Occipital lobe (tissue), 2 donors: Measurements from ENCODE around the gene TPRX2. TPM values are rescaled to one million over a fixed set of nuclear protein-coding genes. Genes with fewer than 3 reads are reported as not detected.
"Not testable (repeated sequence)": the region's sequence is repeated elsewhere in the genome, so short reads cannot be mapped to it uniquely, and the experiment has no call there.

ENCODE experiments used
- DNase-seq: peaks from one replicate; lab custom pipeline; 2025; lab: John Stamatoyannopoulos, UW
- total RNA-seq: library from RNA; depleted of rRNA; stranded (reverse); fragments of >200 nt; gene quantifications from one replicate; pipeline ENCODE4 v1.2.3, GENCODE V29; 2014

The TPRX2 gene, protein sequence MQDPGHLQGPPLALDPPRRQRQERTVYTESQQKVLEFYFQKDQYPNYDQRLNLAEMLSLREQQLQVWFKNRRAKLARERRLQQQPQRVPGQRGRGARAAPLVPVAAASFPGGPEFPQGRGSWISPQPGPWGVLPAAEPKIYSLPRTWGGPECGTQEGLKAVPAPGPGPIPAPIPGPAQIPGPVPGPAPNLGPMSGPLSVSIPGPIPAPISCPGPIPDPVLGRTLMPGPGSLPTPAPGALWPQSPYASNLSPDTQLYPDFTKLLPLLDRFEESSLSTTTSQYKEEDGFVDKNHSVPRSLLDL
- total RNA-seq = not detected

DNA sequence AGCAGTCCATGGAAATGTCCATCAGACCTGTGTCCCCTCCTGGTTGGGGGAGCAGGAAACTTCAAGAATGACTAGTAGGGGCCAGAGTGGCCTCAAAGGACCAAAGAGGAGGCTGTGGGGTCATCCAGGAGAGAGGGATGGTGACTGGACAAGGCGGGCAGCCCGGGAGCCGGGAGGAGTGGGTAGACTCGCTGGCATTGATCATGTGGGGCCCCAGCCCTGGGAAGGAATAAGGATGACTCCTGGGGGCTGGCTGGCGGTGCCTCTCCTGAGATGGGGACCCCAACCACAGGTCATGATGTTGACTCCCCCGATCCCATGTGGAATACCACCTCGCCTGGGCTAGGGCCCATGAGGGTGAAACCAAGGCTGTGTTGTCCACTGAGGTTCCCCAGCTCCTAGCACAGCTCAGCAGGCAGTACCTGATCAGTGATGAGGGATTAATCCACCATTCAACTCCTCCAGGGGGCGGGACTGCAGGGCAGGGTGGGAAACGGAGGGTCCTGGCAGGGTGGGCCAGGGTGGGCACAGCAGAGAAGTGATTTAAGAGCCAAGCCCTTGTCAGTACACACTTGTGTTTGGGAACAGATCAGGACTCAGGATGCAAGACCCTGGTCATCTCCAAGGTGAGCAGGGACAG, at the start of gene TPRX2:
Gene TPRX2, plus strand, starts transcription at position 590 of the 640 bp plus-strand sequence. Its CDS starts 12 bp downstream, at position 602.
- DNase-seq = not testable (repeated sequence)

DNA sequence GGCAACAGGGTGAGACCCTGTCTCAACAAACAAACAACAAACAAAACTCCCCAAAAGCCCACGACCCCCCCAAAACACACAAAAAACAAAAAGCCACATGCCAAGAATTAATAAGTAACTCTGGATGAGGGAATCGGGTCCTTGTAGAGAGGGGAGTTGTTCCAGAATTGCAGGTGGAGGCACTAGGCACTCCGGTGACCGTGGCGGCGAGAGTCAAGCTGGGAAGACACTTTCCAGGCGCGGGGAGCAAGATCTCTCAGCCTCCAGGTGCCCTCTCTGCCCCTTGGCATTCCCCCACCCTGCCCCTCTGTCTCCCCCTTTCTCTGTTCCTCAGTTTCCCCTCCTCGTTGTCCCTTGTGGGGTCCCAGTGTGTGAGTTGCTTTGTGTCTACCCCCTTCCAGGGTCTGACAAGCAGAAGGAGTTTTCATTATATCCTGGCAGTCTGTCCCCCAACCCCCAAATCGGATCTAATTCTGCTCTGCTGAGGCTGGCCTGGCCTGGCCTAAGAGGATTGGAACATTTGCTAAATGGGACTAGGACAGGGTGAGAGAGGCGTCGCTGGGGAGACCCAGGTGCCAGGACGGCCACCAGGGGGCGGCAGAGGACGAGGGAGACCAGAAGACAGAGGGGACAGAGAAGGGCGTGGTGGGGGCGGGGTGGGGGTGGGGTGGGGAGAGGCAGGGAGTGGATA, 45.6 kb upstream of the TPRX2 start:
- DNase-seq = no peak

DNA sequence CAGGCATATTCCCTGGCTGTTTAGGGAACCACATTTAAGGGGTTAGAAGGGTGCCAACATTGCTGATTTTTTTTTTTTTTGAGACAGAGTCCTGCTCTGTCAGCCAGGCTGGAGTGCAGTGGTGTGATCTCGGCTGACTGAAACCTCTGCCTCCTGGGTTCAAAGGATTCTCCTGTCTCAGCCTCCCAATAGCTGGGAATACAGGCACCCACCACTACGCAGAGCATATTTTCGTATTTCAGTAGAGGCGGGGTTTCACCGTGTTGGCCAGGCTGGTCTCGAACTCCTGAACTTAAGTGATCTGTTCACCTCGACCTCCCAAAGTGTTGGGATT, 45.1 kb upstream of the TPRX2 start:
- no peak for DNase-seq

DNA sequence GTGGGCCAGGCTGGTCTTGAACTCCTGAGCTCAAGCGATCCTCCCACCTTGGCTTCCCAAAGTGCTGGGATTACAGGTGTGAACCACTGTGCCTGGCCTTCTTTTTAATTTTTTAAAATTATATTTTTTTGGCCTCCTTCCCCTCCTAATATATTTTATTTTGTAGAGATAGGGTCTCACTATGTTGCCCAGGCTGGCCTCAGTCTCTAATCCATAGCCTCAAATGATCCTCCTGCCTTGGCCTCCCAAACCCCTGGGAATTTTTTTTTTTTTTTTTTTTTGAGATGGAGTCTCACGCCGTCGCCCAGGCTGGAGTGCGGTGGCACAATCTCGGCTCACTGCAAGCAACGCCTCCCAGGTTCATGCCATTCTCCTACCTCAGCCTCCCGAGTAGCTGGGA, 42.8 kb upstream of the TPRX2 start:
- DNase-seq = not testable (repeated sequence)

- not testable (repeated sequence) for DNase-seq
These were observed 40.8 kb upstream of the TPRX2 start for GRCh38 chr19:47818221-47818620.

- no peak for DNase-seq
These were observed 39.2 kb upstream of the TPRX2 start for GRCh38 chr19:47819858-47820257.

- DNase-seq = no peak
These were observed 38.6 kb upstream of the TPRX2 start for GRCh38 chr19:47820410-47820809.

- no peak for DNase-seq
These were observed 37.5 kb upstream of the TPRX2 start, which contains the start of gene CRX for GRCh38 chr19:47821460-47822020. Gene CRX (plus strand): TSS chr19:47821937. CDS start chr19:47834444, 12,507 bp downstream.

DNA sequence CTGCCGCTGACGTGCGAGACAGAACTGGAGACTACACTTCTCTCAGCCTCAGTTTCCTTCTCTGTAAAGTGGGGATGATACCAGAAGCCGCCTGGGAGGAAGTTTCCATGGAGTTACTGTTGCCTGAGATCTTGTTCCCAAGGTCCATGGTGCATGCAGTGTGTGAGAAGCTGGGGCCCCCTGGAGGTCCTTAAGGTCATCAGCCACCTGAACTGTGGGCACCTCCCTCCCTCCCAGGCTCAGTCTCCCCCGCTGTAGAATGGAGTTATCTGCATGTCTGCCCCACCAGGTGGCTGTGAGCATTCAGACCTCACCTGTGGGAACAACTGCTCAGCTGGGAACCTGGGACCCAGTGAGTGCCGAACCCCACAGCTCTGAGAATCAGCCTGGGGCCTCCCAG, 34.6 kb upstream of the TPRX2 start:
- DNase-seq = no peak

- DNase-seq = no peak
These were observed 32.2 kb upstream of the TPRX2 start for GRCh38 chr19:47826800-47827199.

- no peak for DNase-seq
These were observed 26.3 kb upstream of the TPRX2 start for GRCh38 chr19:47832723-47833122.

DNA sequence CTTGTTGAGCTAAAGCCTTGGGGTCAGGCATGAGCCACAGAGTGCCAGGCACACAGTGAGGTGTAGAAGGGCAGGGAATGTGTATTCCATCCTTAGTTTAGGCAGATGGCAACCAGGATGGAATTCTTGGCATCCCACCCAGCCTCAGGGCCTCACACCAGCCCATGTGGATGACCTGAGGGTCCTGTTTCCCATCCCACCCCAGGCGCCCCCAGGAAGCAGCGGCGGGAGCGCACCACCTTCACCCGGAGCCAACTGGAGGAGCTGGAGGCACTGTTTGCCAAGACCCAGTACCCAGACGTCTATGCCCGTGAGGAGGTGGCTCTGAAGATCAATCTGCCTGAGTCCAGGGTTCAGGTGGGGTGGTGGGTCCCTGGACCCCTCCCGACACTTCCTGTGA, 23.0 kb upstream of the TPRX2 start:
- DNase-seq = no peak

DNA sequence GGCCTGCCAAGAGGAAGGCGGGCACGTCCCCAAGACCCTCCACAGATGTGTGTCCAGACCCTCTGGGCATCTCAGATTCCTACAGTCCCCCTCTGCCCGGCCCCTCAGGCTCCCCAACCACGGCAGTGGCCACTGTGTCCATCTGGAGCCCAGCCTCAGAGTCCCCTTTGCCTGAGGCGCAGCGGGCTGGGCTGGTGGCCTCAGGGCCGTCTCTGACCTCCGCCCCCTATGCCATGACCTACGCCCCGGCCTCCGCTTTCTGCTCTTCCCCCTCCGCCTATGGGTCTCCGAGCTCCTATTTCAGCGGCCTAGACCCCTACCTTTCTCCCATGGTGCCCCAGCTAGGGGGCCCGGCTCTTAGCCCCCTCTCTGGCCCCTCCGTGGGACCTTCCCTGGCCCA, 19.6 kb upstream of the TPRX2 start:
- DNase-seq = no peak

- DNase-seq = no peak
These were observed 19.1 kb upstream of the TPRX2 start for GRCh38 chr19:47839913-47840312.

GRCh38 chr19:47842941-47843340, 16.1 kb upstream of the TPRX2 start:
- DNase-seq = no peak

DNA sequence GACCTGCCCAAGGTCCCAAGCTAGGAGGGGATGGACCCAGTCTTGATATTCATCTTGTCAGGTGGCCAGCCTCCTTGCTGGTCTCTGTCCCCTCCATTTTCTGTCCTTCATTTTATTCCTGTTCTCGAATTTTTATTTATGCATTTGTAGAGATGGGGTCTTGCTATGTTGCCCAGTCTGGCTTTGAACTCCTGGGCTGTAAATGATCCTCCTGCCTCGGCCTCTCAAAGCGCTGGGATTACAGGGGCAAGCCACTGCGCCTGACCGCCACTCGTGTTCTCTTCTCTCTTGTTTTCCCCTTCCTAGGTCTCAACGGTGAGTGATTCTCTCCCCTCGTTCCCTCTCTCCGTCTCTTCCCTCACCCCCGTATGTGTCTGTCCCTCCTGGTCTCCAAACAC, 10.6 kb upstream of the TPRX2 start:
- DNase-seq = no peak

DNA sequence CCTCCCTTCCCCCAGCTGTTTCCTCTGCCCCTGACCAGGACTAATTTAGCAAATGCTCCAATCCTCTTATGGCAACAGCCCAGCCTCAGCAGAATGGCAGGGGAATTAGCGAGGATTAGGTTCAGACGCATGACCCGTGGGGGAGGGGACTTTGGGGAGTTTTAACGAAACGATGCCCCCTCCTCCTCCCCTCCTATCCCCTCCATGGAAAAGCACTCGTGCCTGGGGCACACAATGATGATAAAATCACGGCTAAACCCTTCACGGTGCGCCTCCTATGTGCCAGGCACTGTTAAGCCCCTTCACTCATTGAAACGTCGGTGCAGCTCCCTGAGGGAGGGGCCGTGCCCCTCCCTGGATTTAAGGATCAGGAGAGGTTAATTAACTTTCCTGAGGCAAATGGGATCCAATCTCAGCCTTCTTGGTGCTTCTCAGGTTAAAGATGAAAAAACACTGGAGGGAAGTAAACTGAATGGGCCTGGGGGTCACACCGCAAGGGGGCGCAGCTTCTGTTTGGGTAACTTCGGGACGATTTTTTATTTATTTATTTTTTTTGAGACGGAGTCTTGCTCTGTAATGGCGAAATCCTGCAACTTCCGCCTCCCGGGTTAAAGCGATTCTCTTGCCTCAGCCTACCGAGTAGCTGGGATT, 10.1 kb upstream of the TPRX2 start:
- no peak for DNase-seq

GRCh38 chr19:47853003-47853402, 6.0 kb upstream of the TPRX2 start:
- DNase-seq = no peak

DNA sequence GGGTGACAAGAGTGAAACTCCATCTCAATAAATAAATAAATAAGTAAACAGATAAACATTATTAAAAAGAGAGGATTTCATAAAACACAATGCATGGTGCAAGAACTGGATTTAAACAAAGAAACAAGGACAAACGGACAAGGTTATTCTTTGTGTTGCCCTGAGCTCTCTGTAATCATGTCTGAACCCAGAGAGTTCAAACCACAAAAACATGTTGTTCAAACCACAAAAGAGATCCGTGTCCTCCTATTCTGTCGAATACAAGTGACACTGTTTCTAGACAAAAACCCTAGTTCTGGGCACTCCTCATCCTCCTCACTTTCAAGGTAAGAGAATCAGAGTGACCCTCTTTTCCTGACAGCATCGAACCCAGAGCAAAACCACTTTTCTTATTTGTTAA, 4.6 kb upstream of the TPRX2 start:
- DNase-seq = no peak

DNA sequence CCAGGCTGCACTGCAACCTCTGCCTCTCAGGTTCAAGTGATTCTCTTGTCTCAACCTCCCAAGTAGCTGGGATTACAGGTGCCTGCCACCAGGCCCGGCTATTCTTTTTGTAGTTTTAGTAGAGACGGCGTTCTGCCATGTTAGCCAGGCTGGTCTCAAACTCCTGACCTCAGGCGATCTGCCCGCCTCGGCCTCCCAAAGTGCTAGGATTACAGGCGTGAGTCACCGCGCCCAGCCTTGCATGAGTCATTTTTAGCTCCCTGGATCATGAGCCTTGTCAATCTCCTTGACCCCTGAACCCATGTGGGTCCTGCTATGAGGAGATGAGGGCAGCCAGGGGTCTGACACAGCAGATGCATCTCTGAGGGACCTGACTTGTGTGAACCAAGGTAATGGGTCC, 804 bp upstream of the TPRX2 start:
- not testable (repeated sequence) for DNase-seq

- DNase-seq = not testable (repeated sequence)
These were observed 803 bp downstream of the TPRX2 start for GRCh38 chr19:47859838-47860237.
